Measurements from ENCODE around the gene TWNK.
"Not testable (repeated sequence)": the region's sequence is repeated elsewhere in the genome, so short reads cannot be mapped to it uniquely, and the experiment has no call there.

The TWNK gene

DNA sequence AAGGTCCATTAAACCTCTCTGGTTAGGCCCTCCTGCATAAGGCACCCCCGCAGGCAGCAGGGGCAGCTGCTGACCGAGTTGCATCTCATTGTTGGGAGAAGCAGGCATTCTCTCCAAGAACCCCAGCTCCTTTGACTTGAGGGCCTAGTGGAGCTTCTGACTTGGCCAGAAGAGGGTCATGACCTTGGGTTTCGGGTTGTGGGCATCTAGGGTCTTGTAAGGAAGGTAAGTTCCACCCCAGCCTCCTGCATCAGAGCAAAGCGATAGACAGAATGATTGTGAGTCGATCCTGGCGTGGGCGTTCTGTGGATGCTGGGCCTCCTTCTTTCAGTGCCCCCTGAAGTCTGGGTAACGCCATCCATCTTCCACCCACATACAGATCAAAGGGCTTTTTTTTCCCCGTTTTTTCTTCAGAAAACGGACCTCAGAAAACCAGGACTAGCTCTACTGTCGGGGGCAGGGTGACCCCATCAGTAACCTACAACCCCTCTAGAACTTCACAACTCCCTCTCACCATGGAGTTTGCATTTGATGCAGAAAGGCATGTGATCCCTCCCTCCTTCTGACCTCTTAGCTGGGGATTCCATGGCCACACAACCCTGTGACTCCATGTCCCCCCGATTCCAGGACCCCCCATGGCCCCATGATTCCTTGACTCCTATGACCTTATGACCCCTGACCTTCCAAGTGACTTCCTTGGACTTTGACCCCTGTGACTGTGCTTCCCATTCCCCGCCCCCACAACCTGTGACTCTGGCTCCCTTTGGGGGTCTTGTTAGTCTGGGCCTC, 15.0 kb upstream of the TWNK start:
- TF ChIP-seq CTCF (IDR thresholded peaks at IDR 0.05; ENCODE audit: low read depth, low read length): no peak
- H3K4me3 ChIP-seq (ENCODE audit: low read depth, low read length): no peak overlapping the region
- no peak for DNase-seq (ENCODE audit: low read depth, low spot score)
- in situ Hi-C loops (cut with HindIII; ENCODE audit: low sequenced_read_pairs): no loop called here

DNA sequence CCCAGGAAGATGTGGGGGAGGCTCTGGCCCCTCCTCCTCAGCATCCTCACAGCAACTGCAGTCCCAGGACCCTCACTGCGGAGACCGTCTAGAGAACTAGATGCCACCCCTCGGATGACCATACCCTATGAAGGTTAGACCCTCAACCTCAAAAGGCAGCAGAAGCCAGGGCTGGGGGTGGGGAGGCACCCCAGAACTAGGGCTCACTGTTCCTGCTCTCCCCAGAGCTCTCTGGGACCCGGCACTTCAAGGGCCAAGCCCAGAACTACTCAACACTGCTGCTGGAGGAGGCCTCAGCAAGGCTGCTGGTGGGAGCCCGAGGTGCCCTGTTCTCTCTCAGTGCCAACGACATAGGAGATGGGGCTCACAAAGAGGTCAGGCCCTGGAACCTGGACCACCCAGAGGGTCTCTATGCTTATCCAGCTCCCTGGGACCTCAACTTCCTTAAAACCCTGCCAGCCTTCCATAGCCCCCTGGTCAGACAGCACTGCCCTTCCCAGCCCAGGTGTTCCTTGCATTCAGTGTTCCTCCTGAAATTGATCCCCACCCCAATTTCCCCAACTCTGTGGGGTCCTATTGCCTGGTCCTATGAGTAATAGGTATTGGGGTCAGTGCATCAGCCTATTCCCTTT, 14.3 kb upstream of the TWNK start:
- in situ Hi-C loops (cut with HindIII; ENCODE audit: low sequenced_read_pairs): no loop called here
- no peak for TF ChIP-seq CTCF (IDR thresholded peaks at IDR 0.05; ENCODE audit: low read depth, low read length)
- no peak overlapping the region for H3K4me3 ChIP-seq (ENCODE audit: low read depth, low read length)
- DNase-seq (ENCODE audit: low read depth, low spot score): no peak

- DNase-seq (ENCODE audit: low read depth, low spot score); H3K4me3 ChIP-seq (ENCODE audit: low read depth, low read length); in situ Hi-C loops (cut with HindIII; ENCODE audit: low sequenced_read_pairs): not testable (repeated sequence)
Measured at GRCh38 chr10:100975397-100975796, 11.9 kb upstream of the TWNK start.

GRCh38 chr10:100976906-100977305, 10.4 kb upstream of the TWNK start:
- in situ Hi-C loops (cut with HindIII; ENCODE audit: low sequenced_read_pairs): no loop called here
- H3K4me3 ChIP-seq (ENCODE audit: low read depth, low read length): no peak overlapping the region
- no peak for DNase-seq (ENCODE audit: low read depth, low spot score)
- no peak for TF ChIP-seq CTCF (IDR thresholded peaks at IDR 0.05; ENCODE audit: low read depth, low read length)

DNA sequence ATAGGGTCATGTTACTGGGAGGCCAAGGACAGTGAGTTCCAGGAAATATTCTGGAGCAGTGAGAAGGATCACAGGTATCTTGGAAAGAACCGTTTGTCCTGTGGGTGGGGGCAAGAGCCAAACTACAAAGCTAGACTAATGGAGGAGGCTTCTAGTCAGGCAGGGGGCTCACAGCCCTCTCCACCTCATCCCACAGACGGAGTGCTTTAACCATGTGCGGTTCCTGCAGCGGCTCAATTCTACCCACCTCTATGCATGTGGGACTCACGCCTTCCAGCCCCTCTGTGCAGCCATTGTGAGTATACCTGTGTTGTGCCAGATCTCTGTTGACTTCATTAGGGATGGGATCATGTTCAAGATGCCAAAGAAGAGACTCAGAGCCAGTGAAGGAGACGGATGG, 9.9 kb upstream of the TWNK start:
- in situ Hi-C loops (cut with HindIII; ENCODE audit: low sequenced_read_pairs): no loop called here
- DNase-seq (ENCODE audit: low read depth, low spot score): no peak
- no peak overlapping the region for H3K4me3 ChIP-seq (ENCODE audit: low read depth, low read length)
- no peak for TF ChIP-seq CTCF (IDR thresholded peaks at IDR 0.05; ENCODE audit: low read depth, low read length)

GRCh38 chr10:100978121-100978900, 9.0 kb upstream of the TWNK start:
- TF ChIP-seq CTCF (IDR thresholded peaks at IDR 0.05; ENCODE audit: low read depth, low read length): no peak
- H3K4me3 ChIP-seq (ENCODE audit: low read depth, low read length): no peak overlapping the region
- DNase-seq (ENCODE audit: low read depth, low spot score): no peak
- in situ Hi-C loops (cut with HindIII; ENCODE audit: low sequenced_read_pairs): no loop called here

GRCh38 chr10:100978901-100979195, 8.5 kb upstream of the TWNK start:
- no peak for DNase-seq (ENCODE audit: low read depth, low spot score)
- in situ Hi-C loops (cut with HindIII; ENCODE audit: low sequenced_read_pairs): no loop called here
- TF ChIP-seq CTCF (IDR thresholded peaks at IDR 0.05; ENCODE audit: low read depth, low read length): no peak
- H3K4me3 ChIP-seq (ENCODE audit: low read depth, low read length): no peak overlapping the region

Data from astrocyte of the spinal cord (primary cell).